GM12878 (cell line): ENCODE results near the gene TIE1. TPM values are rescaled to one million over a fixed set of nuclear protein-coding genes. Genes with fewer than 3 reads are reported as not detected.

Experiments
- ATAC-seq: fragments of 200-7000 bp; cut with Tn5 transposase; 3 replicates; pipeline ENCODE4 v1.9.1; 2020; ENCODE audit warnings: mild to moderate bottlenecking, moderate library complexity
- BruUV-seq: library from RNA; stranded (reverse); fragments of 400-500 nt; replicated peaks from 2 replicates; lab custom pipeline; 2021; lab: Mats Ljungman, UMichigan
- CTCF ChIA-PET: fragments of 300-600 bp; sonication (Branson Sonifier 250); formaldehyde crosslinking; extraction: SDS; loops from one replicate; lab custom pipeline; 2021; ENCODE audit warnings: inconsistent platforms; lab: Yijun Ruan, JAX
- POLR2A ChIA-PET: fragments of 350-600 bp; formaldehyde crosslinking; extraction: SDS; loops from one replicate; lab custom pipeline; 2021; ENCODE audit warnings: inconsistent platforms; lab: Charles Lee
- RAD21 ChIA-PET: fragments of 300-600 bp; sonication (Branson Sonifier 250); formaldehyde crosslinking; loops from one replicate; lab custom pipeline; 2023; ENCODE audit warnings: antibody characterized with exemption; ENCODE audit not compliant: unreplicated experiment; lab: Charles Lee
- SMC1A ChIA-PET: fragments of 300-600 bp; sonication (Branson Sonifier 250); formaldehyde crosslinking; loops from one replicate; lab custom pipeline; 2023; ENCODE audit not compliant: unreplicated experiment, uncharacterized antibody; lab: Charles Lee
- DNase-seq: peaks from one replicate; pipeline ENCODE4 v3.0.0-alpha.2; 2011; ENCODE audit warnings: low read depth, low spot score
- FAIRE-seq: peaks from 3 replicates; lab custom pipeline; 2011; peaks lifted over from hg19 to GRCh38; lab: Jason Lieb, UNC
- H2AFZ ChIP-seq: 2 replicates; pipeline ENCODE4 v1.6.0; 2011; ENCODE audit warnings: low read depth, low read length, control low read depth; ENCODE audit not compliant: control insufficient read depth
- H3K27ac ChIP-seq: 2 replicates; pipeline ENCODE4 v1.5.1; 2011; ENCODE audit warnings: control low read depth; ENCODE audit not compliant: control insufficient read depth, insufficient read depth
- H3K27me3 ChIP-seq, 2 experiments: replicated peaks in 1 of 2; 2 replicates each; pipeline versions ENCODE4 v1.6.0 to v1.6.1; 2011; ENCODE audit warnings: low read length in 1 of 2; ENCODE audit not compliant: control insufficient read depth in 2 of 2, insufficient read depth in 2 of 2
- H3K36me3 ChIP-seq, 2 experiments: 2 replicates each; pipeline ENCODE4 v1.5.1; 2011; ENCODE audit warnings: low read length in 1 of 2; ENCODE audit not compliant: control insufficient read depth in 2 of 2, insufficient read depth in 2 of 2
- H3K4me1 ChIP-seq: 2 replicates; pipeline ENCODE4 v1.6.1; 2011; ENCODE audit warnings: mild to moderate bottlenecking, low read length, moderate library complexity, mixed read lengths; ENCODE audit not compliant: control insufficient read depth, insufficient read depth
- H3K4me2 ChIP-seq: 2 replicates; pipeline ENCODE4 v1.6.0; 2011; ENCODE audit warnings: control low read depth; ENCODE audit not compliant: control insufficient read depth, insufficient read depth
- H3K4me3 ChIP-seq: fragments of 200-600 bp; sonication (generic); 2 replicates; pipeline ENCODE4 v1.5.1; 2016
- H3K79me2 ChIP-seq: 2 replicates; pipeline ENCODE4 v1.6.0; 2011; ENCODE audit warnings: low read length; ENCODE audit not compliant: control insufficient read depth, insufficient read depth
- H3K9ac ChIP-seq: 2 replicates; pipeline ENCODE4 v1.8.0; 2011; ENCODE audit warnings: low read length, control low read depth, mixed read lengths; ENCODE audit not compliant: control insufficient read depth, insufficient read depth
- H3K9me3 ChIP-seq: replicated peaks from 3 replicates; pipeline ENCODE4 v1.5.1; 2011; ENCODE audit warnings: mild to moderate bottlenecking, low read length; ENCODE audit not compliant: control insufficient read depth, insufficient read depth
- H4K20me1 ChIP-seq: 2 replicates; pipeline ENCODE4 v1.6.0; 2011; ENCODE audit not compliant: control insufficient read depth, insufficient read depth
- BACH1 ChIP-seq: fragments of 450-650 bp; IDR thresholded peaks from 2 replicates; pipeline ENCODE4 v1.6.1; 2017; ENCODE audit warnings: mild to moderate bottlenecking, borderline replicate concordance
- E2F4 ChIP-seq: IDR thresholded peaks from 2 replicates; pipeline ENCODE4 v1.6.1; 2012; ENCODE audit warnings: low read depth, low read length, improper control_type of control experiment
- E4F1 ChIP-seq: fragments of 450-650 bp; IDR thresholded peaks from 2 replicates; pipeline ENCODE4 v1.6.1; 2018; ENCODE audit warnings: borderline replicate concordance, mild to moderate bottlenecking; ENCODE audit not compliant: partially characterized antibody
- EP300 ChIP-seq, 2 experiments: fragments of 150-350 bp in 1 of 2; IDR thresholded peaks; 2 replicates each; pipeline ENCODE4 v1.6.1; 2011 to 2012; ENCODE audit warnings: low read depth in 2 of 2, low read length in 2 of 2, borderline replicate concordance in 1 of 2, improper control_type of control experiment in 1 of 2, inconsistent platforms in 1 of 2; ENCODE audit not compliant: control insufficient read depth in 1 of 2
- MYB ChIP-seq: fragments of 150-350 bp; IDR thresholded peaks from 2 replicates; pipeline ENCODE4 v1.6.1; 2014; ENCODE audit warnings: mild to moderate bottlenecking, low read depth, low read length, borderline replicate concordance
- NFIC ChIP-seq: IDR thresholded peaks from 2 replicates; pipeline ENCODE4 v1.6.1; 2012; ENCODE audit warnings: low read depth, mild to moderate bottlenecking, inconsistent platforms, low read length, moderate library complexity
- NFXL1 ChIP-seq: fragments of 450-650 bp; IDR thresholded peaks from 2 replicates; pipeline ENCODE4 v1.6.1; 2017; ENCODE audit warnings: antibody characterized with exemption, mild to moderate bottlenecking, borderline replicate concordance
- NR2C1 ChIP-seq: fragments of 450-650 bp; IDR thresholded peaks from 2 replicates; pipeline ENCODE4 v1.6.1; 2017; ENCODE audit warnings: antibody characterized with exemption, mild to moderate bottlenecking, moderate library complexity
- PML ChIP-seq: IDR thresholded peaks from 2 replicates; pipeline ENCODE4 v1.6.1; 2012; ENCODE audit warnings: low read length, inconsistent platforms
- RAD51 ChIP-seq: fragments of 450-650 bp; IDR thresholded peaks from 2 replicates; pipeline ENCODE4 v1.6.1; 2016; ENCODE audit warnings: moderate library complexity, mild to moderate bottlenecking, inconsistent platforms
- RB1 ChIP-seq: fragments of 450-650 bp; formaldehyde crosslinking; IDR thresholded peaks from 2 replicates; pipeline ENCODE4 v1.6.1; 2017; ENCODE audit warnings: mild to moderate bottlenecking, borderline replicate concordance
- RFX5 ChIP-seq: IDR thresholded peaks from 2 replicates; pipeline ENCODE4 v1.6.1; 2011; ENCODE audit warnings: low read depth, low read length, improper control_type of control experiment
- SREBF1 ChIP-seq: IDR thresholded peaks from 2 replicates; pipeline ENCODE4 v1.6.1; 2012; ENCODE audit warnings: mild to moderate bottlenecking, low read length
- USF1 ChIP-seq: IDR thresholded peaks from 2 replicates; pipeline ENCODE4 v1.6.1; 2011; ENCODE audit warnings: borderline replicate concordance, low read depth, mild to moderate bottlenecking, moderate library complexity, mixed read lengths, low read length; ENCODE audit not compliant: insufficient read depth; ENCODE audit errors: extremely low read length
- ZBTB33 ChIP-seq: fragments of 450-650 bp; IDR thresholded peaks from 2 replicates; pipeline ENCODE4 v1.6.1; 2017; ENCODE audit warnings: mild to moderate bottlenecking
- ZNF217 ChIP-seq: fragments of 450-650 bp; IDR thresholded peaks from 2 replicates; pipeline ENCODE4 v1.6.1; 2017; ENCODE audit warnings: antibody characterized with exemption, mild to moderate bottlenecking
- WGBS: methylation state at CpG from one replicate; pipeline ENCODE4 v1.1.6; 2016; ENCODE audit warnings: low lambda C conversion rate; ENCODE audit not compliant: insufficient replicate concordance, insufficient coverage; ENCODE audit errors: missing lambda C conversion rate; 5-methylcytosine and 5-hydroxymethylcytosine counted together
- in situ Hi-C: fragments of 300-500 bp; cut with MboI; formaldehyde crosslinking; loops from 9 replicates; pipeline ENCODE4 v1.14.3; 2018; ENCODE audit warnings: mixed read lengths
- intact Hi-C: fragments of 100-400 bp; cut with micrococcal nuclease; formaldehyde crosslinking; loops from one replicate; pipeline ENCODE4 v1.14.2; 2022; ENCODE audit not compliant: unreplicated experiment
- polyA plus RNA-seq, 11 experiments: library from polyadenylated mRNA; depleted of rRNA in 4 of 11; unstranded in 6 of 11; stranded (reverse) in 5 of 11; fragments of >200 nt; fragmentation: Nextera tagmentation in 4 of 11; fragmentation: Illumina TruSeq in 1 of 11; extraction: Ambion mirVana in 4 of 11; extraction: Trizol in 1 of 11; gene quantifications; 1 replicate in 1 of 11; 2 replicates in 10 of 11; pipeline versions ENCODE4 v1.2.1 to v1.2.3, GENCODE V29; 2011 to 2016; ENCODE audit warnings: inconsistent platforms in 2 of 11, missing spikeins in 2 of 11, low read depth in 1 of 11
- total RNA-seq, 4 experiments: library from RNA; depleted of rRNA in 3 of 4; stranded (reverse); fragments of >200 nt in 3 of 4; fragmentation: Illumina TruSeq in 1 of 4; extraction: Trizol in 1 of 4; gene quantifications; 2 replicates each; pipeline versions ENCODE4 v1.2.1 to v1.2.3, GENCODE V29; 2013 to 2021

The TIE1 gene
- total and polyA plus RNA-seq, 10 of the 15 experiments (the other 5 are each of a cell fraction or from before 2014, with no cell fraction given), result 0.26 to 3.9 (median 1.3) TPM

- no TSS peak for BruUV-seq
- no peaks in the 10 kb centered on the region for H3K9me3 ChIP-seq
- peaks cover 8% of the 10 kb centered on the region for H3K4me1 ChIP-seq
- FAIRE-seq (peak; percentile 61), ATAC-seq (peak; percentile 89), DNase-seq (peak; percentile 41)
- in situ Hi-C loops, result no loop called here
- H3K27me3 ChIP-seq, result no peaks in the 10 kb centered on the region
- H3K27ac ChIP-seq, result peak within 1 kb of the TSS; percentile 95
- H3K36me3 ChIP-seq, result peaks cover 7 to 14% of the 10 kb centered on the region in 2 experiments
- no peaks in the 10 kb centered on the region for H4K20me1 ChIP-seq
- ChIA-PET SMC1A (interaction anchor here (0.6 to 5.0 kb wide), 10 partner anchors 8 to 158 kb away, joined by 3 to 24 read pairs (median 6); partner anchors contain the start of gene CDC20), RAD21 (interaction anchor here (0.8 to 3.0 kb wide), 12 partner anchors 10 to 530 kb away, joined by 3 to 15 read pairs (median 4); partner anchors contain the start of genes CDC20, KDM4A, MED8 and SZT2), CTCF (interaction anchor here (1.0 to 2.6 kb wide), 9 partner anchors 10 to 141 kb away, joined by 3 to 16 read pairs (median 4); partner anchors contain the start of genes CDC20, HYI, MED8 and SZT2), POLR2A (interaction anchor here (0.6 to 2.5 kb wide), 8 partner anchors 10 to 284 kb away, joined by 3 to 25 read pairs (median 5); partner anchors contain the start of genes CDC20, HYI, MED8 and SZT2)
- H3K9ac ChIP-seq, result peak within 1 kb of the TSS; percentile 96
- peak within 1 kb of the TSS; percentile 95 for H3K4me2 ChIP-seq
- peak within 1 kb of the TSS; percentile 100 for H3K4me3 ChIP-seq
- intact Hi-C loops, result loop anchor here (2.0 to 5.0 kb wide), 2 partner anchors 21 to 71 kb away; partner anchors contain the start of genes MED8 and SZT2
- peaks cover 38% of the 10 kb centered on the region for H3K79me2 ChIP-seq
- WGBS, result under 1% methylated on average over 36 of the region's 58 CpGs
- H2AFZ ChIP-seq, result peak within 1 kb of the TSS; percentile 89
- TF ChIP-seq EP300 (IDR thresholded peaks at IDR 0.05; ENCODE audit: borderline replicate concordance in 1 of 2, control insufficient read depth in 1 of 2, low read depth in 2 of 2, low read length in 2 of 2) (no peak), RB1 (peak; percentile 90; the same call in 1 of the 2 replicates), ZBTB33 (no peak), MYB (no peak), BACH1 (peak; percentile 45), USF1 (no peak), NFIC (no peak), NFXL1 (no peak), PML (peak; percentile 66; the same call in 1 of the 2 replicates), E2F4 (no peak), E4F1 (peak; percentile 47), NR2C1 (no peak), SREBF1 (no peak), ZNF217 (no peak), RAD51 (no peak), RFX5 (no peak)
These were observed 67.3 kb downstream of the TIE1 start, which contains the start of gene ELOVL1 for GRCh38 chr1:43367904-43368645. TSS of gene ELOVL1 (minus strand) at chr1:43368011. CDS start at chr1:43365609, 2,402 bp downstream.
